Tibial artery (tissue), 4 donors: ENCODE data around the gene UNC5A.

Source experiments
- DNase-seq, 2 donors: peaks; one replicate each; pipeline ENCODE4 v3.0.0-alpha.2; 2019
- H3K27ac ChIP-seq, 2 donors: fragments of 200-600 bp; sonication (generic) in 1 of 2; 1 replicate in 1 of 2; 2 replicates in 1 of 2; pipeline ENCODE4 v1.5.1; 2018 to 2019; ENCODE audit warnings: mild to moderate bottlenecking in 1 of 2
- H3K27me3 ChIP-seq, 2 donors: fragments of 200-600 bp; sonication (generic) in 1 of 2; one replicate each; pipeline versions ENCODE4 v1.5.1 to v1.6.0; 2016 to 2019
- H3K36me3 ChIP-seq, 3 donors: fragments of 200-600 bp; sonication (generic) in 2 of 3; one replicate each; pipeline ENCODE4 v1.5.1; 2016 to 2019; ENCODE audit warnings: mild to moderate bottlenecking in 2 of 3
- H3K4me1 ChIP-seq, 4 donors: fragments of 200-600 bp; sonication (generic) in 2 of 4; 1 replicate in 3 of 4; 2 replicates in 1 of 4; pipeline ENCODE4 v1.5.1; 2016 to 2019
- H3K4me3 ChIP-seq, 2 donors: fragments of 200-600 bp; sonication (generic) in 1 of 2; 1 replicate in 1 of 2; 2 replicates in 1 of 2; pipeline ENCODE4 v1.5.1; 2018 to 2019; ENCODE audit warnings: mild to moderate bottlenecking in 2 of 2
- H3K9me3 ChIP-seq, 3 donors: fragments of 200-600 bp; sonication (generic) in 1 of 3; one replicate each; pipeline ENCODE4 v1.5.1; 2016 to 2019
- intact Hi-C: fragments of 100-400 bp; cut with DNase I; formaldehyde crosslinking; loops from one replicate; pipeline ENCODE4 v1.15.0; 2023; ENCODE audit warnings: low total_unique reads
- TF ChIP-seq, protein P1 (sequence below), 2 experiments: fragments of 200-600 bp in 1 of 2; fragments of 450-650 bp in 1 of 2; IDR thresholded peaks; one replicate each; pipeline ENCODE4 v1.5.1; 2017 to 2019; ENCODE audit warnings: antibody characterized with exemption in 2 of 2, mild to moderate bottlenecking in 1 of 2, moderate library complexity in 1 of 2

The UNC5A gene

DNA sequence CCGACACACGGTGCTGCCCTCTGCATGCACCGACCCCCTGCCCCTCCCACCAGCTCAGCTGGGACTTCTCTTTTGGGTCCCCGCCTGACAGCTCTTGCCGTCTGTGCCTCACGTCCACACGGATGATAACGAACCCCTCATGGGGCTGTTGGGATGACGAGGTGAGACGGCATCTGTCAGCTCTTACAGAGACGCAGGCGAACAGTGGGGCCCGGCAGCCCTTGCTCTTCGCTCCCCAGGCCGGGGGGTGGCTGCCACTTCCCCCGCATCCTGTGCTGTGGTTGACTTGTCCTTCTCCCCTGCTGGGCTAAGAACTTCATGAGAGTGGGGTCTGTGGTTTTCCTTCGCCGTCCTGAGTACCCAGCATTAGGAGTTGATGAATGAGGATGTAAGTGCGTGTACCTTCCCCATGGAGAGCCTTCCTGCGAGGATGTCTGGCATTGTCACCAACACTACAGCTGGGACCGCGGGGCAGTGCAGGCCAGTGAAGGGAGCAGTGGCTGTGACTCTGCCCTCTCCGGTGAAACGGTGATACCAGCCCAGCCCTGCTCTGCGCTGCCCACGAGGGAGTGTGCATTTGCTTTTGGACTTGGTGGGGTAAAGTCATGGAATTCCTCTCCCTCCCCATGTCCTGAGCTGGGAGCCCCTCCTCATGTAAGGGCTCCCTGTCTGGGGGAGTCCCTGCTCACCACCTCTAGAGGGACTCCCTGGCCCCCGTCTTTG is 65.6 kb downstream of the UNC5A start:
- H3K27me3 ChIP-seq = peaks cover 0 to 62% of the 10 kb centered on the region in 2 donors

DNA sequence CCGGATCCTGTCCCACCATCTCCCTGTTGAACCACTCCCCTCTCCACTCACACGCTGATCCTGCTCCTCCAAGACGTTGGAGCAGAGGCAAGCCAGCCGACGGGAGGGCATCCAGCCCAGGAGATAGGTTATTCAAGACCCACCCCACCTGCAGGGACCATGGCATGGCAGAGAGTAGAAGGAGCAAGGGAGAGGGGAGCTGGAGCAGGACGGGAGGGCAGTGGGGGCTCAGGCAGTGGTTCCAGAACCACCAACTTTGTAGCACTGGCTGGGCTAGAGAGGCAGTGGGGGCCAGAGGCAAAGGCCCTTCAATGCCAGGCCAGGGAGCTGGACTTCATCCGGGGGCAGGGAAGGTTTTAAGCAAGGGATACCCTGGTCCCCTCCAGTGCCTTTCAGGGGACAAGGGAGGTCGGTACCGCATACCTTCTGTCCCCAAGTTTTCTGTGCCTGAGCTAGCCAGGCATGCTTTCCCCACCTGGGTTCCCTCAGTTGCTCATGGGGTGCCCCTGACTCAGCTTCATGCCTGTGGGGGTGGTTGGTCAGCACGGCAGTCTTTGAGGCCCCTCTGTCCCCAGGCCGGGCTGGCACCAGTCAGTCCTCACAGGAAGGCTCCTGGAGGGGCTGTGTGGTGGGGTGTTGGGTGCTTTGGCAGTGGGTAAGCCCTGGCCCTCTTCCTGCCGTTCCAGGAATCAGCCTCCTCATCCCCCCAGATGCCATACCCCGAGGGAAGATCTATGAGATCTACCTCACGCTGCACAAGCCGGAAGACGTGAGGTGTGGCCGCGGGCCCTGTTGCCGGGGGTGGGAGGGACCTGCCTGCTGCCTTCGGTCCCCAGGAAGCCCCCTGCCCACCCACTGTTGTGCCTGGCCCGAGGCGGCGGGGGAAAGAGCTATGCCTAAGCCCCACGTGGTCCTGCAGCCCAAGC is 66.4 kb downstream of the UNC5A start:
- intact Hi-C loops = no loop called here
- Histone ChIP-seq H3K4me1 (no peaks in the 10 kb centered on the region), H3K27me3 (peaks cover 0 to 62% of the 10 kb centered on the region in 2 donors), H3K9me3 (no peaks in the 10 kb centered on the region), H3K27ac (no peak overlapping the region), H3K4me3 (no peak overlapping the region), H3K36me3 (no peaks in the 10 kb centered on the region)
- no peak for DNase-seq
- TF ChIP-seq, protein P1, sequence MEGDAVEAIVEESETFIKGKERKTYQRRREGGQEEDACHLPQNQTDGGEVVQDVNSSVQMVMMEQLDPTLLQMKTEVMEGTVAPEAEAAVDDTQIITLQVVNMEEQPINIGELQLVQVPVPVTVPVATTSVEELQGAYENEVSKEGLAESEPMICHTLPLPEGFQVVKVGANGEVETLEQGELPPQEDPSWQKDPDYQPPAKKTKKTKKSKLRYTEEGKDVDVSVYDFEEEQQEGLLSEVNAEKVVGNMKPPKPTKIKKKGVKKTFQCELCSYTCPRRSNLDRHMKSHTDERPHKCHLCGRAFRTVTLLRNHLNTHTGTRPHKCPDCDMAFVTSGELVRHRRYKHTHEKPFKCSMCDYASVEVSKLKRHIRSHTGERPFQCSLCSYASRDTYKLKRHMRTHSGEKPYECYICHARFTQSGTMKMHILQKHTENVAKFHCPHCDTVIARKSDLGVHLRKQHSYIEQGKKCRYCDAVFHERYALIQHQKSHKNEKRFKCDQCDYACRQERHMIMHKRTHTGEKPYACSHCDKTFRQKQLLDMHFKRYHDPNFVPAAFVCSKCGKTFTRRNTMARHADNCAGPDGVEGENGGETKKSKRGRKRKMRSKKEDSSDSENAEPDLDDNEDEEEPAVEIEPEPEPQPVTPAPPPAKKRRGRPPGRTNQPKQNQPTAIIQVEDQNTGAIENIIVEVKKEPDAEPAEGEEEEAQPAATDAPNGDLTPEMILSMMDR (IDR thresholded peaks at IDR 0.05) = no peak

More for the DNA sequence above, 65.6 kb downstream of the UNC5A start:
- Histone ChIP-seq H3K36me3 (no peaks in the 10 kb centered on the region), H3K4me1 (no peaks in the 10 kb centered on the region), H3K4me3 (no peak overlapping the region), H3K27ac (no peak overlapping the region), H3K9me3 (no peaks in the 10 kb centered on the region)
- TF ChIP-seq, protein P1 (IDR thresholded peaks at IDR 0.05) = no peak
- no peak for DNase-seq
- intact Hi-C loops = no loop called here

DNA sequence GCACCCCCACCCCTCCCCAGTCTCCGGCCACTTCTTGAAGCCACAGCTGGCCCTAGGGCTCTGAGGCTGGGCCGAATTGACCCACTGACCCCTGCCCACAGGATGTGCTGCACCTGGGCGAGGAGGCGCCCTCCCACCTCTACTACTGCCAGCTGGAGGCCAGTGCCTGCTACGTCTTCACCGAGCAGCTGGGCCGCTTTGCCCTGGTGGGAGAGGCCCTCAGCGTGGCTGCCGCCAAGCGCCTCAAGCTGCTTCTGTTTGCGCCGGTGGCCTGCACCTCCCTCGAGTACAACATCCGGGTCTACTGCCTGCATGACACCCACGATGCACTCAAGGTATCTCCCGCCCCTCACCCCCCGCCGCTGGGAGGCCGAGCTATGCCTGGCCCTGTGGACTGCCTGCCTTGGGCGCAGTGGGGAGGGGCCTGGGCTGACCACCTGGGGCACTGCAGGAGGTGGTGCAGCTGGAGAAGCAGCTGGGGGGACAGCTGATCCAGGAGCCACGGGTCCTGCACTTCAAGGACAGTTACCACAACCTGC is 67.5 kb downstream of the UNC5A start:
- no peak for DNase-seq
- TF ChIP-seq, protein P1 (IDR thresholded peaks at IDR 0.05) = no peak
- intact Hi-C loops = no loop called here

DNA sequence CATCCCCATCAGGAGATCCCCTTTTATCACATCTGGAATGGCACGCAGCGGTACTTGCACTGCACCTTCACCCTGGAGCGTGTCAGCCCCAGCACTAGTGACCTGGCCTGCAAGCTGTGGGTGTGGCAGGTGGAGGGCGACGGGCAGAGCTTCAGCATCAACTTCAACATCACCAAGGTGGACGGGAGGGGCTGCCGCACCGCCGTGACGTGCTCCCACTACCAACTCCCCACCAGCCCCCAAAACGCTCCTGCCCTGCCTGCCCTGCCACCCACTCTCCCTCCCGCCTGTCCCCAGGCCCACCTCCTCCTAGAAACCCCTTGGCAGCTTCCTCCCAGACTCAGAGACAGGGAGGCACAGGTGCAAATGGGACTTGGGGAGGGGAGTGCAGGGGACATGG is 68.1 kb downstream of the UNC5A start:
- H3K36me3 ChIP-seq = no peaks in the 10 kb centered on the region
- peaks cover 0 to 62% of the 10 kb centered on the region in 2 donors for H3K27me3 ChIP-seq
- H3K27ac ChIP-seq = no peak overlapping the region
- no peak overlapping the region for H3K4me3 ChIP-seq
- DNase-seq = no peak
- H3K9me3 ChIP-seq = no peaks in the 10 kb centered on the region
- TF ChIP-seq, protein P1 (IDR thresholded peaks at IDR 0.05) = no peak
- H3K4me1 ChIP-seq = no peaks in the 10 kb centered on the region
- intact Hi-C loops = no loop called here

More for the DNA sequence above, 67.5 kb downstream of the UNC5A start:
- no peaks in the 10 kb centered on the region for H3K9me3 ChIP-seq
- no peak overlapping the region for H3K27ac ChIP-seq
- H3K4me1 ChIP-seq = no peaks in the 10 kb centered on the region
- H3K36me3 ChIP-seq = no peaks in the 10 kb centered on the region
- no peak overlapping the region for H3K4me3 ChIP-seq
- H3K27me3 ChIP-seq = peaks cover 0 to 62% of the 10 kb centered on the region in 2 donors

DNA sequence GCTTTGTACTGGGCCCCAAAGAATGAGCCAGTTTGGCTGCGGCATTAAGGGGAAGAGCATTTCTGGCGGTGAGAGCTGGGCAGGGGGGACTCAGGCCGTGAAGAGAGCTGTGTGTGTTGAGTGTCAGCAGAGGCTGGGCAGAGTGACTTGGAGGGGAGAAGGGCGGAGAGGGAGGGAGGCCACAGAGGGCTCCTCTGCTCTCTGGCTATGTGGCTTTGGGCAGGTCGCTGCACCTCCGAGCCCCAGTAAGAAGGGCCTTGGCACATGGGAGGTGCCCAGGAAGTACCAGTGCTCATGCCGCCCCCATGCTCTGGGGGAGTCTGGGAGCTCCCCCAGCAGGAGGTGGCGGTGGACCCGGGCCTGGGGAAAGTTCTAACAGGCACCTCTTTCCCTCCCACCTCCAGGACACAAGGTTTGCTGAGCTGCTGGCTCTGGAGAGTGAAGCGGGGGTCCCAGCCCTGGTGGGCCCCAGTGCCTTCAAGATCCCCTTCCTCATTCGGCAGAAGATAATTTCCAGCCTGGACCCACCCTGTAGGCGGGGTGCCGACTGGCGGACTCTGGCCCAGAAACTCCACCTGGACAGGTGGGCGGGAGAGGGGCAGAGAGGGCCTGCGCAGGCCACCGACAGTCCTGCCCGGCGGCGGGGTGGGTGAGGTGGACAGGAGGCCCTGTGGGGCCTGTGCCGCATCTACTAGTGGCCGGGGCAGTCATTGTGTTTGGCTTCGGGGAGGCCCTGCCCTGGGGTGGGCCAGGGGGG is 68.7 kb downstream of the UNC5A start:
- H3K27ac ChIP-seq = no peak overlapping the region
- H3K4me3 ChIP-seq = no peak overlapping the region
- TF ChIP-seq, protein P1 (IDR thresholded peaks at IDR 0.05) = no peak
- peaks cover 0 to 60% of the 10 kb centered on the region in 2 donors for H3K27me3 ChIP-seq
- no peak for DNase-seq
- H3K36me3 ChIP-seq = no peaks in the 10 kb centered on the region
- intact Hi-C loops = no loop called here
- no peaks in the 10 kb centered on the region for H3K9me3 ChIP-seq
- H3K4me1 ChIP-seq = no peaks in the 10 kb centered on the region
